Activated CD8-positive, alpha-beta T cell treated with anti-CD3 and anti-CD28 coated beads for 36 hours (primary cell): ENCODE data around the gene RNU5D-1. TPM values are rescaled to one million over a fixed set of nuclear protein-coding genes. Genes with fewer than 3 reads are reported as not detected.

Source experiments
- ATAC-seq: fragments of 200-7000 bp; cut with Tn5 transposase; one replicate; pipeline ENCODE4 v1.10.0; 2021; ENCODE audit warnings: mild to moderate bottlenecking, moderate library complexity
- CTCF ChIA-PET: fragments of 350-600 bp; sonication (Branson Sonifier 250); formaldehyde crosslinking; loops from one replicate; lab custom pipeline; 2021; ENCODE audit warnings: antibody characterized with exemption; lab: Charles Lee
- POLR2A ChIA-PET: fragments of 350-600 bp; sonication (Branson Sonifier 250); formaldehyde crosslinking; loops from one replicate; lab custom pipeline; 2021; ENCODE audit warnings: antibody characterized with exemption; lab: Charles Lee
- DNase-seq: peaks from one replicate; pipeline ENCODE4 v3.0.0-alpha.2; 2020
- H3K27ac Mint-ChIP-seq: one replicate; pipeline ENCODE4 v1.8.0; 2021; ENCODE audit warnings: mild to moderate bottlenecking, mixed read lengths
- H3K27me3 Mint-ChIP-seq: one replicate; pipeline ENCODE4 v1.8.0; 2021; ENCODE audit warnings: mixed read lengths
- H3K36me3 Mint-ChIP-seq: one replicate; pipeline ENCODE4 v1.8.0; 2021; ENCODE audit warnings: low read depth, mixed read lengths
- H3K4me1 Mint-ChIP-seq: one replicate; pipeline ENCODE4 v1.8.0; 2021; ENCODE audit warnings: low read depth, mixed read lengths
- H3K4me3 Mint-ChIP-seq: one replicate; pipeline ENCODE4 v1.8.0; 2021; ENCODE audit warnings: mild to moderate bottlenecking, moderate library complexity, mixed read lengths
- H3K9me3 Mint-ChIP-seq: one replicate; pipeline ENCODE4 v1.8.0; 2021; ENCODE audit warnings: mixed read lengths
- intact Hi-C: fragments of 100-400 bp; cut with micrococcal nuclease; formaldehyde crosslinking; loops from one replicate; pipeline ENCODE4 v1.10.0; 2022
- total RNA-seq, 2 experiments: library from RNA; stranded (reverse); gene quantifications; one replicate each; pipeline ENCODE4 v1.2.3, GENCODE V29; 2021
- TF ChIP-seq, protein P1 (sequence below): fragments of 200-600 bp; IDR thresholded peaks from one replicate; pipeline ENCODE4 v1.8.0; 2022; ENCODE audit warnings: antibody characterized with exemption, mild to moderate bottlenecking

RNU5D-1 gene
- total RNA-seq, 2 experiments from 2014 or later: not detected

DNA sequence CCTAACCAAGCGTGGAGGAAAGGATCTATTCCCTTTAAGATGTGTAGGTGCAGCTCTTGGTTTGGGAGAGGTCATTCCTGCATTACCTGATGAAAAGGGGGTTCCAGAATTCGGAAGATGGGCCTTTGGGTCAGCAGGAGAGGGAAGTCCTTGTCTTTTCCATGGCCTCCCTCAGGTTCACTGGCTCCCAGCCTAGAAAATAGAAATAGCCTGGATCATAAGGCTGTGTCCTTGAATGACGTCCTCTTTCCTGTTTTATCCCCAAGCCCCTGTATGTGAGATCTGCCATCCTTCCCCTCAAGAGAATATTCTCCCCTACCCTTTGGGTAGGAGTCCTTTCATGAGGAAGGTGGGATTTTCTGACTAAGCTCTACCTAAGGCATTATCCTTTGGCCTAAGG lies 29.9 kb upstream of the RNU5D-1 start:
- ATAC-seq (no peak), DNase-seq (no peak)
- H3K27me3 Mint-ChIP-seq: no peaks in the 10 kb centered on the region
- no peaks in the 10 kb centered on the region for H3K9me3 Mint-ChIP-seq
- ChIA-PET CTCF (interaction anchor here (2.0 kb wide), 1 partner anchor 10 kb away, joined by 5 read pairs; no protein-coding TSS in a partner anchor), POLR2A (interaction anchor here (0.7 to 5.0 kb wide), 9 partner anchors 10 to 60 kb away, joined by 3 to 36 read pairs (median 4); partner anchors contain the start of genes RNU5D-1 and RPS8)
- H3K36me3 Mint-ChIP-seq: peaks cover 63% of the 10 kb centered on the region
- TF ChIP-seq, protein P1, sequence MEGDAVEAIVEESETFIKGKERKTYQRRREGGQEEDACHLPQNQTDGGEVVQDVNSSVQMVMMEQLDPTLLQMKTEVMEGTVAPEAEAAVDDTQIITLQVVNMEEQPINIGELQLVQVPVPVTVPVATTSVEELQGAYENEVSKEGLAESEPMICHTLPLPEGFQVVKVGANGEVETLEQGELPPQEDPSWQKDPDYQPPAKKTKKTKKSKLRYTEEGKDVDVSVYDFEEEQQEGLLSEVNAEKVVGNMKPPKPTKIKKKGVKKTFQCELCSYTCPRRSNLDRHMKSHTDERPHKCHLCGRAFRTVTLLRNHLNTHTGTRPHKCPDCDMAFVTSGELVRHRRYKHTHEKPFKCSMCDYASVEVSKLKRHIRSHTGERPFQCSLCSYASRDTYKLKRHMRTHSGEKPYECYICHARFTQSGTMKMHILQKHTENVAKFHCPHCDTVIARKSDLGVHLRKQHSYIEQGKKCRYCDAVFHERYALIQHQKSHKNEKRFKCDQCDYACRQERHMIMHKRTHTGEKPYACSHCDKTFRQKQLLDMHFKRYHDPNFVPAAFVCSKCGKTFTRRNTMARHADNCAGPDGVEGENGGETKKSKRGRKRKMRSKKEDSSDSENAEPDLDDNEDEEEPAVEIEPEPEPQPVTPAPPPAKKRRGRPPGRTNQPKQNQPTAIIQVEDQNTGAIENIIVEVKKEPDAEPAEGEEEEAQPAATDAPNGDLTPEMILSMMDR: no peak
- intact Hi-C loops: no loop called here
- no peak overlapping the region for H3K4me3 Mint-ChIP-seq
- H3K27ac Mint-ChIP-seq: no peak overlapping the region
- H3K4me1 Mint-ChIP-seq: peaks cover 4% of the 10 kb centered on the region

DNA sequence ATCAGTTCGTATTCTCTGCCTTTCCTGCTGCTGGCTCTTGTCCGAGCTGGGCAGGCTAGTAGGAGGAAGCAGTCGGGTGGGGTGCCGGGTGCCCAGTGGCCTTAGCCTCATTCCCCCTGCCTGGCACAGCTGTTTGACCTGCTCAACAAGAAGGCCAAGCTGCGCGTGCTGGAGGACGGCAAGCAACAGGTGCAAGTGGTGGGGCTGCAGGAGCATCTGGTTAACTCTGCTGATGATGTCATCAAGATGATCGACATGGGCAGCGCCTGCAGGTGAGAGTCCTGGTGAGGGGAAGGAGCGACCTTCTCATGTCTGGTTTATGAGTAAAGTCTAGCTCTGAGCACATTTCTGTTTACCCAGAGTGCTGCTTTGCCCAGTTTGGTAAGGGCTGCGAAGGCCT lies 28.1 kb upstream of the RNU5D-1 start:
- intact Hi-C loops: no loop called here
- no peak overlapping the region for H3K27ac Mint-ChIP-seq
- H3K36me3 Mint-ChIP-seq: peaks cover 68% of the 10 kb centered on the region
- TF ChIP-seq, protein P1: no peak
- DNase-seq: no peak
- H3K4me1 Mint-ChIP-seq: peaks cover 5% of the 10 kb centered on the region
- ATAC-seq: no peak
- no peak overlapping the region for H3K4me3 Mint-ChIP-seq
- H3K27me3 Mint-ChIP-seq: no peaks in the 10 kb centered on the region
- no peaks in the 10 kb centered on the region for H3K9me3 Mint-ChIP-seq
- CTCF ChIA-PET: interaction anchor here (1.1 to 2.0 kb wide), 4 partner anchors 9 to 30 kb away, joined by 3 to 6 read pairs (median 5); no protein-coding TSS in a partner anchor
- POLR2A ChIA-PET: interaction anchor here (0.6 to 5.0 kb wide), 10 partner anchors 9 to 55 kb away, joined by 3 to 36 read pairs (median 3); partner anchors contain the start of genes RNU5D-1 and RPS8

DNA sequence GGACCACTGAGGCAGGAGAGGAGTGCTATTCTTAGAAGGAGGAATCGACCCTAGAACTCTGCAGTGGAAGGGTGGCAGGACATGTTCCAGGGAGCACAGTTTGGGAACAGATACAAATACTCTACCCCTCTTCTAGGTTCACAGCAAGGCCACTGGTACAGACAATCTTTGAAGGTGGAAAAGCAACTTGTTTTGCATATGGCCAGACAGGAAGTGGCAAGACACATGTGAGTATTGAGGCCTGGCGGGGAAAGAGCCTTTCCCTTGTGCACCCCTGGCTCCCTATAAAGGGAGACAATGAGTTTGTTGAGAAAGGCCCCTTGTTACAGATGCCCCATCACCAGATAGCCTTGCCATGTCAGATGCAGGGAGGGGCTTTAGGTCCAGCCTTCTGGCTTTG lies 26.4 kb upstream of the RNU5D-1 start:
- DNase-seq (no peak), ATAC-seq (no peak)
- no peak overlapping the region for H3K27ac Mint-ChIP-seq
- TF ChIP-seq, protein P1: no peak
- H3K27me3 Mint-ChIP-seq: no peaks in the 10 kb centered on the region
- peaks cover 14% of the 10 kb centered on the region for H3K4me1 Mint-ChIP-seq
- H3K4me3 Mint-ChIP-seq: no peak overlapping the region
- H3K9me3 Mint-ChIP-seq: no peaks in the 10 kb centered on the region
- POLR2A ChIA-PET: interaction anchor here (0.9 to 4.3 kb wide), 3 partner anchors 11 to 26 kb away, joined by 3 to 36 read pairs (median 4); partner anchors contain the start of gene RPS8
- H3K36me3 Mint-ChIP-seq: peaks cover 67% of the 10 kb centered on the region
- intact Hi-C loops: no loop called here
- CTCF ChIA-PET: interaction anchor here (1.7 kb wide), 1 partner anchor 10 kb away, joined by 5 read pairs; no protein-coding TSS in a partner anchor

DNA sequence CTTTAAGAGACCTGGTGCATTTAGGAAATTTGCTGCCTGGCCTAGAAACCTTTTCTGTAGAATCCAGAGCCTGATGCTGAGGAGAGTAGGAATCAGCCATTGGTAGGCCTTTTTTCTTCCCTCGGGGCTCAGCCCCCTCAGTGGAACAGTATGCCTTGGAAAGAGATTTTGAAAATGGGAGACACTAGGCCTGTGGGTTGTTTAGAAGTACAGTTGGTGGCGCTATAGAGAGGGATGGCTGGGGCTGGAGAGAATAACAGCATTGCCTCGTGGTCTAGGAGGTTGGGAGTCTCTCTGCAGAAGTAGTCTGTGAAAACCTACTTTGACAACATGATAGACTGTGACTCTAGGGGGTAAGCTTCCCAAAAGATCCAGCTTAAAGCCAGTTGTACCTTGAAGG lies 16.9 kb upstream of the RNU5D-1 start:
- ChIA-PET CTCF (interaction anchor here (1.0 to 2.1 kb wide), 6 partner anchors 10 to 263 kb away, joined by 3 to 11 read pairs (median 6); partner anchors contain the start of genes HECTD3, PLK3 and RNU5D-1), POLR2A (interaction anchor here (0.8 to 10.3 kb wide), 5 partner anchors 13 to 34 kb away, joined by 3 to 137 read pairs (median 4); partner anchors contain the start of genes RNU5D-1 and RPS8)
- Mint-ChIP-seq H3K27me3 (no peaks in the 10 kb centered on the region), H3K4me3 (no peak overlapping the region), H3K36me3 (peaks cover 47% of the 10 kb centered on the region), H3K9me3 (no peaks in the 10 kb centered on the region), H3K27ac (no peak overlapping the region), H3K4me1 (peaks cover 12% of the 10 kb centered on the region)
- TF ChIP-seq, protein P1: no peak
- DNase-seq (no peak), ATAC-seq (no peak)
- intact Hi-C loops: no loop called here

DNA sequence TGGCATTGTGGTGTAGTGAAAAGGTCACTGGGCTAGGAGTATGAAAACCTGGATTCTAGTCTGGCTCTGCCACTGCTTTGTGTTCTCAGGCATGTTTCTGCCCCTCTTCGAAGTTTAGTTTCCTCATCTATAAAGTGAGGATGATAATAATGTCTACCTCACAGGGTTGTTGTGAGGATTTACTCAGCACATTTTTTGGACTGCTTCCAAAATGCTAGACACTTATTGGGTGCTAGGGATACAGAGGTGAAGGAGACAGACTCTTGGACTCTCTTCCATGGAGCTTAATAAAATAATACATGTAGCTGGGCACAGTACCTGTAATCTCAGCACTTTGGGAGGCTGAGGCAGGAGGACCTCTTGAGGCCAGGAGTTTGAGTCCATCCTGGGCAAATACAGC lies 12.2 kb upstream of the RNU5D-1 start:
- Mint-ChIP-seq H3K9me3 (no peaks in the 10 kb centered on the region), H3K4me1 (peaks cover 19% of the 10 kb centered on the region), H3K36me3 (peaks cover 48% of the 10 kb centered on the region), H3K4me3 (no peak overlapping the region), H3K27me3 (no peaks in the 10 kb centered on the region), H3K27ac (no peak overlapping the region)
- no peak for DNase-seq
- TF ChIP-seq, protein P1: no peak
- ChIA-PET CTCF (interaction anchor here (1.8 to 2.0 kb wide), 2 partner anchors 11 to 28 kb away, joined by 5 to 9 read pairs; partner anchors contain the start of gene RNU5D-1), POLR2A (interaction anchor here (0.6 to 10.3 kb wide), 8 partner anchors 12 to 76 kb away, joined by 3 to 137 read pairs (median 5); partner anchors contain the start of genes DYNLT4, RNU5D-1 and RPS8)
- no peak for ATAC-seq
- intact Hi-C loops: no loop called here
